GM12878 (cell line): ENCODE data around the gene AFTPH. TPM values are rescaled to one million over a fixed set of nuclear protein-coding genes. Genes with fewer than 3 reads are reported as not detected.

Experiments
- ATAC-seq: fragments of 200-7000 bp; cut with Tn5 transposase; 3 replicates; pipeline ENCODE4 v1.9.1; 2020; ENCODE audit warnings: mild to moderate bottlenecking, moderate library complexity
- BruUV-seq: library from RNA; stranded (reverse); fragments of 400-500 nt; replicated peaks from 2 replicates; lab custom pipeline; 2021; lab: Mats Ljungman, UMichigan
- CTCF ChIA-PET: fragments of 300-600 bp; sonication (Branson Sonifier 250); formaldehyde crosslinking; extraction: SDS; loops from one replicate; lab custom pipeline; 2021; ENCODE audit warnings: inconsistent platforms; lab: Yijun Ruan, JAX
- POLR2A ChIA-PET: fragments of 350-600 bp; formaldehyde crosslinking; extraction: SDS; loops from one replicate; lab custom pipeline; 2021; ENCODE audit warnings: inconsistent platforms; lab: Charles Lee
- RAD21 ChIA-PET: fragments of 300-600 bp; sonication (Branson Sonifier 250); formaldehyde crosslinking; loops from one replicate; lab custom pipeline; 2023; ENCODE audit warnings: antibody characterized with exemption; ENCODE audit not compliant: unreplicated experiment; lab: Charles Lee
- SMC1A ChIA-PET: fragments of 300-600 bp; sonication (Branson Sonifier 250); formaldehyde crosslinking; loops from one replicate; lab custom pipeline; 2023; ENCODE audit not compliant: unreplicated experiment, uncharacterized antibody; lab: Charles Lee
- DNase-seq: peaks from one replicate; pipeline ENCODE4 v3.0.0-alpha.2; 2011; ENCODE audit warnings: low read depth, low spot score
- FAIRE-seq: peaks from 3 replicates; lab custom pipeline; 2011; peaks lifted over from hg19 to GRCh38; lab: Jason Lieb, UNC
- H2AFZ ChIP-seq: 2 replicates; pipeline ENCODE4 v1.6.0; 2011; ENCODE audit warnings: low read depth, low read length, control low read depth; ENCODE audit not compliant: control insufficient read depth
- H3K27ac ChIP-seq: 2 replicates; pipeline ENCODE4 v1.5.1; 2011; ENCODE audit warnings: control low read depth; ENCODE audit not compliant: control insufficient read depth, insufficient read depth
- H3K27me3 ChIP-seq, 2 experiments: replicated peaks in 1 of 2; 2 replicates each; pipeline versions ENCODE4 v1.6.0 to v1.6.1; 2011; ENCODE audit warnings: low read length in 1 of 2; ENCODE audit not compliant: control insufficient read depth in 2 of 2, insufficient read depth in 2 of 2
- H3K36me3 ChIP-seq, 2 experiments: 2 replicates each; pipeline ENCODE4 v1.5.1; 2011; ENCODE audit warnings: low read length in 1 of 2; ENCODE audit not compliant: control insufficient read depth in 2 of 2, insufficient read depth in 2 of 2
- H3K4me1 ChIP-seq: 2 replicates; pipeline ENCODE4 v1.6.1; 2011; ENCODE audit warnings: mild to moderate bottlenecking, low read length, moderate library complexity, mixed read lengths; ENCODE audit not compliant: control insufficient read depth, insufficient read depth
- H3K4me2 ChIP-seq: 2 replicates; pipeline ENCODE4 v1.6.0; 2011; ENCODE audit warnings: control low read depth; ENCODE audit not compliant: control insufficient read depth, insufficient read depth
- H3K4me3 ChIP-seq: fragments of 200-600 bp; sonication (generic); 2 replicates; pipeline ENCODE4 v1.5.1; 2016
- H3K79me2 ChIP-seq: 2 replicates; pipeline ENCODE4 v1.6.0; 2011; ENCODE audit warnings: low read length; ENCODE audit not compliant: control insufficient read depth, insufficient read depth
- H3K9ac ChIP-seq: 2 replicates; pipeline ENCODE4 v1.8.0; 2011; ENCODE audit warnings: low read length, control low read depth, mixed read lengths; ENCODE audit not compliant: control insufficient read depth, insufficient read depth
- H3K9me3 ChIP-seq: replicated peaks from 3 replicates; pipeline ENCODE4 v1.5.1; 2011; ENCODE audit warnings: mild to moderate bottlenecking, low read length; ENCODE audit not compliant: control insufficient read depth, insufficient read depth
- H4K20me1 ChIP-seq: 2 replicates; pipeline ENCODE4 v1.6.0; 2011; ENCODE audit not compliant: control insufficient read depth, insufficient read depth
- ESRRA ChIP-seq: IDR thresholded peaks from 2 replicates; pipeline ENCODE4 v1.6.1; 2012; ENCODE audit warnings: mild to moderate bottlenecking, low read length, improper control_type of control experiment
- NR2F1 ChIP-seq: fragments of 450-650 bp; conservative IDR thresholded peaks from 2 replicates; pipeline ENCODE4 v1.6.1; 2017; ENCODE audit warnings: mild to moderate bottlenecking
- RB1 ChIP-seq: fragments of 450-650 bp; formaldehyde crosslinking; IDR thresholded peaks from 2 replicates; pipeline ENCODE4 v1.6.1; 2017; ENCODE audit warnings: mild to moderate bottlenecking, borderline replicate concordance
- SIX5 ChIP-seq: IDR thresholded peaks from 2 replicates; pipeline ENCODE4 v1.6.1; 2011; ENCODE audit warnings: mild to moderate bottlenecking, low read depth, low read length, moderate library complexity; ENCODE audit not compliant: severe bottlenecking
- WRNIP1 ChIP-seq: IDR thresholded peaks from 2 replicates; pipeline ENCODE4 v1.6.1; 2011; ENCODE audit warnings: low read depth, low read length, improper control_type of control experiment, borderline replicate concordance
- WGBS: methylation state at CpG from one replicate; pipeline ENCODE4 v1.1.6; 2016; ENCODE audit warnings: low lambda C conversion rate; ENCODE audit not compliant: insufficient replicate concordance, insufficient coverage; ENCODE audit errors: missing lambda C conversion rate; 5-methylcytosine and 5-hydroxymethylcytosine counted together
- in situ Hi-C: fragments of 300-500 bp; cut with MboI; formaldehyde crosslinking; loops from 9 replicates; pipeline ENCODE4 v1.14.3; 2018; ENCODE audit warnings: mixed read lengths
- intact Hi-C: fragments of 100-400 bp; cut with micrococcal nuclease; formaldehyde crosslinking; loops from one replicate; pipeline ENCODE4 v1.14.2; 2022; ENCODE audit not compliant: unreplicated experiment
- polyA plus RNA-seq, 11 experiments: library from polyadenylated mRNA; depleted of rRNA in 4 of 11; unstranded in 6 of 11; stranded (reverse) in 5 of 11; fragments of >200 nt; fragmentation: Nextera tagmentation in 4 of 11; fragmentation: Illumina TruSeq in 1 of 11; extraction: Ambion mirVana in 4 of 11; extraction: Trizol in 1 of 11; gene quantifications; 1 replicate in 1 of 11; 2 replicates in 10 of 11; pipeline versions ENCODE4 v1.2.1 to v1.2.3, GENCODE V29; 2011 to 2016; ENCODE audit warnings: inconsistent platforms in 2 of 11, missing spikeins in 2 of 11, low read depth in 1 of 11
- total RNA-seq, 4 experiments: library from RNA; depleted of rRNA in 3 of 4; stranded (reverse); fragments of >200 nt in 3 of 4; fragmentation: Illumina TruSeq in 1 of 4; extraction: Trizol in 1 of 4; gene quantifications; 2 replicates each; pipeline versions ENCODE4 v1.2.1 to v1.2.3, GENCODE V29; 2013 to 2021
- TF ChIP-seq, protein P1 (sequence below): fragments of 450-650 bp; conservative IDR thresholded peaks from 2 replicates; pipeline ENCODE4 v1.6.1; 2017; ENCODE audit warnings: mild to moderate bottlenecking, moderate library complexity
- TF ChIP-seq, protein P2 (sequence below): IDR thresholded peaks from 2 replicates; pipeline ENCODE4 v1.6.1; 2011; ENCODE audit warnings: mild to moderate bottlenecking, low read depth, low read length, moderate library complexity; ENCODE audit not compliant: insufficient replicate concordance
- TF ChIP-seq, protein P3 (sequence below): IDR thresholded peaks from 2 replicates; pipeline ENCODE4 v1.6.1; 2012; ENCODE audit warnings: low read depth, low read length, improper control_type of control experiment

The AFTPH gene
- total and polyA plus RNA-seq, 10 of the 15 experiments (the other 5 are each of a cell fraction or from before 2014, with no cell fraction given), result 25.6 to 77.3 (median 39.5) TPM

DNA sequence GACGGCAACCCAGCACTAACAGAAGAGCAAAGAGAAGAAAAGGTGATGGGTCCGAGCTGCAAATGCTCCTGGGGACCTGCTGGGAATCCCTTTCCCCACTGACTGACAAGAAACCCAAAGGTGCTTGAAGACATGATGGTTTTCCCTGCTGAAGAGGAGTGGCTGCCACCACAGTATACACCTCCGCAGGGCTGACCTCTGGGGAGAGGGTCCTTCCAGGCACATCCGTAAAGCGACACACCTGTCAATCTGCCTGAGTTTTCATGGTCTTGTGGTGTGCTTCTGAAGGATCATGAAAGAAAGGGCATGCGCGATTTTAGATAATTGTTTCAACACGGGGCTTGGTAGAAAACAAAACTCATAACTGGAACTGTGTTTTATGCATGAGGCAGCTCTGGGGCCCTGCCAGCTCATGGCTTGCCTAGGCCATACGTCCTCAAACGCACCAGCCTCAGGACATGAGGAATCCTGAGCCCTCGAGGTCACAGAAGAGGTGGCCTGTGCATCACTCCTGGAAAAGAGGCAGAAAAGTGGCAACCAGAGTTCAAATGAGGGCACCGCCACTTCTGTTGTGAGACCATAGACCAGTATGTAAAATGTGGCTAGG is 77.8 kb downstream of the AFTPH start:
- SMC1A ChIA-PET, result interaction anchor here (0.6 to 1.9 kb wide), 3 partner anchors 20 to 230 kb away, joined by 3 to 6 read pairs (median 3); no protein-coding TSS in a partner anchor
- no peaks in the 10 kb centered on the region for H4K20me1 ChIP-seq

More for the DNA sequence above, 77.8 kb downstream of the AFTPH start:
- Histone ChIP-seq H2AFZ (no peak overlapping the region), H3K9ac (no peak overlapping the region), H3K79me2 (no peaks in the 10 kb centered on the region), H3K9me3 (no peaks in the 10 kb centered on the region; the same call in 2 of the 3 replicates), H3K27me3 (no peaks in the 10 kb centered on the region), H3K36me3 (no peaks in the 10 kb centered on the region), H3K27ac (no peak overlapping the region), H3K4me2 (no peak overlapping the region), H3K4me3 (no peak overlapping the region), H3K4me1 (peaks cover 23% of the 10 kb centered on the region)
- in situ Hi-C loops (no loop called here), intact Hi-C loops (no loop called here)
- DNase-seq (no peak), ATAC-seq (no peak), FAIRE-seq (no peak)
- ChIA-PET POLR2A (no interaction called here), RAD21 (no interaction called here), CTCF (no interaction called here)
- TF ChIP-seq WRNIP1 (no peak), RB1 (no peak), NR2F1 (no peak), ESRRA (no peak), SIX5 (no peak)
- TF ChIP-seq, protein P1, sequence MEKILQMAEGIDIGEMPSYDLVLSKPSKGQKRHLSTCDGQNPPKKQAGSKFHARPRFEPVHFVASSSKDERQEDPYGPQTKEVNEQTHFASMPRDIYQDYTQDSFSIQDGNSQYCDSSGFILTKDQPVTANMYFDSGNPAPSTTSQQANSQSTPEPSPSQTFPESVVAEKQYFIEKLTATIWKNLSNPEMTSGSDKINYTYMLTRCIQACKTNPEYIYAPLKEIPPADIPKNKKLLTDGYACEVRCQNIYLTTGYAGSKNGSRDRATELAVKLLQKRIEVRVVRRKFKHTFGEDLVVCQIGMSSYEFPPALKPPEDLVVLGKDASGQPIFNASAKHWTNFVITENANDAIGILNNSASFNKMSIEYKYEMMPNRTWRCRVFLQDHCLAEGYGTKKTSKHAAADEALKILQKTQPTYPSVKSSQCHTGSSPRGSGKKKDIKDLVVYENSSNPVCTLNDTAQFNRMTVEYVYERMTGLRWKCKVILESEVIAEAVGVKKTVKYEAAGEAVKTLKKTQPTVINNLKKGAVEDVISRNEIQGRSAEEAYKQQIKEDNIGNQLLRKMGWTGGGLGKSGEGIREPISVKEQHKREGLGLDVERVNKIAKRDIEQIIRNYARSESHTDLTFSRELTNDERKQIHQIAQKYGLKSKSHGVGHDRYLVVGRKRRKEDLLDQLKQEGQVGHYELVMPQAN, result no peak
- TF ChIP-seq, protein P2, sequence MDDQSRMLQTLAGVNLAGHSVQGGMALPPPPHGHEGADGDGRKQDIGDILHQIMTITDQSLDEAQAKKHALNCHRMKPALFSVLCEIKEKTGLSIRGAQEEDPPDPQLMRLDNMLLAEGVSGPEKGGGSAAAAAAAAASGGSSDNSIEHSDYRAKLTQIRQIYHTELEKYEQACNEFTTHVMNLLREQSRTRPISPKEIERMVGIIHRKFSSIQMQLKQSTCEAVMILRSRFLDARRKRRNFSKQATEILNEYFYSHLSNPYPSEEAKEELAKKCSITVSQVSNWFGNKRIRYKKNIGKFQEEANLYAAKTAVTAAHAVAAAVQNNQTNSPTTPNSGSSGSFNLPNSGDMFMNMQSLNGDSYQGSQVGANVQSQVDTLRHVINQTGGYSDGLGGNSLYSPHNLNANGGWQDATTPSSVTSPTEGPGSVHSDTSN, result no peak
- TF ChIP-seq, protein P3, sequence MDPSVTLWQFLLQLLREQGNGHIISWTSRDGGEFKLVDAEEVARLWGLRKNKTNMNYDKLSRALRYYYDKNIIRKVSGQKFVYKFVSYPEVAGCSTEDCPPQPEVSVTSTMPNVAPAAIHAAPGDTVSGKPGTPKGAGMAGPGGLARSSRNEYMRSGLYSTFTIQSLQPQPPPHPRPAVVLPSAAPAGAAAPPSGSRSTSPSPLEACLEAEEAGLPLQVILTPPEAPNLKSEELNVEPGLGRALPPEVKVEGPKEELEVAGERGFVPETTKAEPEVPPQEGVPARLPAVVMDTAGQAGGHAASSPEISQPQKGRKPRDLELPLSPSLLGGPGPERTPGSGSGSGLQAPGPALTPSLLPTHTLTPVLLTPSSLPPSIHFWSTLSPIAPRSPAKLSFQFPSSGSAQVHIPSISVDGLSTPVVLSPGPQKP, result no peak
- WGBS, result 40% methylated on average over 12 of the region's 12 CpGs
- BruUV-seq, result no TSS peak
